Measurements from ENCODE around the gene GARRE1.
"Not testable (repeated sequence)": the region's sequence is repeated elsewhere in the genome, so short reads cannot be mapped to it uniquely, and the experiment has no call there.

Gene GARRE1

GRCh38 chr19:34260771-34261173 is 6.4 kb downstream of the GARRE1 start:
- no peak for DNase-seq

- DNase-seq = no peak
Observed at GRCh38 chr19:34261334-34262109, 7.2 kb downstream of the GARRE1 start.

GRCh38 chr19:34263745-34264237 is 9.4 kb downstream of the GARRE1 start:
- DNase-seq = no peak

GRCh38 chr19:34265221-34265650 is 10.9 kb downstream of the GARRE1 start:
- DNase-seq = no peak

- no peak for DNase-seq
Observed at GRCh38 chr19:34269081-34269480, 14.7 kb downstream of the GARRE1 start.

- DNase-seq = no peak
Observed at GRCh38 chr19:34269489-34269888, 15.1 kb downstream of the GARRE1 start.

- no peak for DNase-seq
Observed at GRCh38 chr19:34269968-34270621, 15.7 kb downstream of the GARRE1 start.

- DNase-seq = no peak
Observed at GRCh38 chr19:34273121-34273520, 18.8 kb downstream of the GARRE1 start.

- no peak for DNase-seq
Observed at GRCh38 chr19:34274284-34274826, 20.0 kb downstream of the GARRE1 start.

GRCh38 chr19:34274827-34275625 is 20.7 kb downstream of the GARRE1 start:
- no peak for DNase-seq

GRCh38 chr19:34275705-34276104 is 21.4 kb downstream of the GARRE1 start:
- no peak for DNase-seq

GRCh38 chr19:34276614-34277013 is 22.3 kb downstream of the GARRE1 start:
- DNase-seq = no peak

- no peak for DNase-seq
Observed at GRCh38 chr19:34277244-34277643, 22.9 kb downstream of the GARRE1 start.

- no peak for DNase-seq
Observed at GRCh38 chr19:34278783-34279182, 24.4 kb downstream of the GARRE1 start.

GRCh38 chr19:34281444-34281843 is 27.1 kb downstream of the GARRE1 start:
- not testable (repeated sequence) for DNase-seq

GRCh38 chr19:34282611-34283519 is 28.5 kb downstream of the GARRE1 start:
- no peak for DNase-seq

GRCh38 chr19:34284505-34284904 is 30.2 kb downstream of the GARRE1 start:
- DNase-seq = no peak

- DNase-seq = no peak
Observed at GRCh38 chr19:34287662-34288140, 33.3 kb downstream of the GARRE1 start.

- DNase-seq = no peak
Observed at GRCh38 chr19:34288381-34288780, 34.0 kb downstream of the GARRE1 start.

- no peak for DNase-seq
Observed at GRCh38 chr19:34291235-34291634, 36.9 kb downstream of the GARRE1 start.

- no peak for DNase-seq
Observed at GRCh38 chr19:34295103-34295502, 40.7 kb downstream of the GARRE1 start.
